MG63 (cell line): ENCODE results near the gene ELAC2. TPM values are rescaled to one million over a fixed set of nuclear protein-coding genes. Genes with fewer than 3 reads are reported as not detected.

Experiments used
- DNase-seq: peaks from one replicate; pipeline ENCODE4 v3.0.0-alpha.2; 2020
- H3K27me3 ChIP-seq: fragments of 250-450 bp; sonication (Bioruptor Pico); 2 replicates; pipeline ENCODE4 v1.5.1; 2020; ENCODE audit warnings: mild to moderate bottlenecking, moderate library complexity
- H3K36me3 ChIP-seq: fragments of 250-450 bp; sonication (Bioruptor Pico); 2 replicates; pipeline ENCODE4 v1.5.1; 2020; ENCODE audit warnings: mild to moderate bottlenecking, moderate library complexity
- H3K4me3 ChIP-seq: fragments of 250-450 bp; sonication (Bioruptor Pico); 2 replicates; pipeline ENCODE4 v1.5.1; 2020; ENCODE audit warnings: mild to moderate bottlenecking, moderate library complexity
- H3K9me3 ChIP-seq: fragments of 250-450 bp; sonication (Bioruptor Pico); 2 replicates; pipeline ENCODE4 v1.5.1; 2020; ENCODE audit warnings: mild to moderate bottlenecking, moderate library complexity
- total RNA-seq: library from RNA; depleted of rRNA; stranded (reverse); fragments of >200 nt; shearing (Covaris generic); gene quantifications from 2 replicates; pipeline ENCODE4 v1.2.3, GENCODE V29; 2014; ENCODE audit warnings: low replicate concordance

Gene ELAC2
- total RNA-seq, 1 experiment from 2014 or later = 58.4 TPM

DNA sequence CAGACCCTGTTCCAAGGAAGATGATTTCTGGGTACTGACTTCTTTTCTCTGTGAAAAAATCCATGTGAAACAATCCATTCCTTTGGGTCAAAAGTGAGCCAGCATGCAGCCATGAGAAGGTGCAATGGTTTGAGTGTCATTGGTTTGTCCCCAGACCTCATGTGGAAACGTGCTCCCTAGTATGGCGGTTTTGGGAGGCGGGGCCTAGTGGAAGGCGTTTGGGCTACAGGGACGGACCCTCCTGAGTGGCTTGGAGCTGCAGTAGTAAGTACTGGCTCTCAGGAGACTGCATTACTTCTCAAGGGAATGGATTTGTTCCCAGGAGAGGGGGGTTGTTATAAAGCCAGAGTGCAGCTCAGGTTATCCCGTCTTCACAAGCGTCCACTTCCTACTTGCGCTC, 19.4 kb downstream of the ELAC2 start:
- Histone ChIP-seq H3K36me3 (peaks cover 28% of the 10 kb centered on the region), H3K9me3 (no peaks in the 10 kb centered on the region), H3K27me3 (no peaks in the 10 kb centered on the region), H3K4me3 (no peak overlapping the region)
- no peak for DNase-seq

DNA sequence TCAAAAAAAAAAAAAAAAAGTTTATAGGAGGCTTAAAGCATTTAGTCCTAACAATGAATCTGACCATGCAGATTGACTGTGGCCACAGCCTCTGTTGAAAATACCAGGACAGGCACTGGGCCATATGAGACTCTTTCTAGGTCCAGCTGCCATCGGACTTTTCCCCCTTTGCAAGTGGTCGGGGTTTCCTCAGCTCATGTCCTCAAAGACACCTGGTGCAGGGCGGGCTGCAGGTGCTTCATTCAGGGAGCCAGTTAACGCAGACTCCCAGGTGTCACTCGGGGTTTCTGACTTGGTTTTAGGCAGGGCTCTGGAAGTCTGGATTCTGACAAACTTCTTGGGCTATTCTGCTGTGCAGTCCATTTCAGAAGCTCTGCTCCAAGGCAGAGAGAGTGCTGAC, 20.9 kb downstream of the ELAC2 start:
- Histone ChIP-seq H3K36me3 (peaks cover 17% of the 10 kb centered on the region), H3K9me3 (no peaks in the 10 kb centered on the region), H3K4me3 (no peak overlapping the region), H3K27me3 (no peaks in the 10 kb centered on the region)
- no peak for DNase-seq

DNA sequence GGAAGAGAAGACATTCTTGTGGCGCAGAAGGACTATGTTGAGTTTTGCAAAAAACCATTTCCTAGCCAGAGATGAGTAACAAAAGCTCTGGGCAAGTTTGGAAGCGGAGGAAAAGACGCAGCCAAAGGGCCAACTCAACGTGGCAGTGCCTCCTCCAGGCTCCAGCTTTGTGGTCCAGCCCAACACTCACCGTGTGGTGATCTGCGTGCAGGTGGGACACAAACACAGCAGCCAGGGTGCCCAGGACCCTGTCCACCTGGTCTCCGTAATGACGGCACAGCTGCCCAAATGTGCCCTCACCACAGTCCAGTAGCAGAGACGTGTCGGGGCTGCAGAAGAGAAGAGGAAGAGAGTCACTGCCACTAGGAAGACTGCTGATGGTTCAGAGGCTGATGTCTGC, 21.5 kb downstream of the ELAC2 start:
- Histone ChIP-seq H3K9me3 (no peaks in the 10 kb centered on the region), H3K4me3 (no peak overlapping the region), H3K27me3 (no peaks in the 10 kb centered on the region), H3K36me3 (peaks cover 18% of the 10 kb centered on the region)
- no peak for DNase-seq

DNA sequence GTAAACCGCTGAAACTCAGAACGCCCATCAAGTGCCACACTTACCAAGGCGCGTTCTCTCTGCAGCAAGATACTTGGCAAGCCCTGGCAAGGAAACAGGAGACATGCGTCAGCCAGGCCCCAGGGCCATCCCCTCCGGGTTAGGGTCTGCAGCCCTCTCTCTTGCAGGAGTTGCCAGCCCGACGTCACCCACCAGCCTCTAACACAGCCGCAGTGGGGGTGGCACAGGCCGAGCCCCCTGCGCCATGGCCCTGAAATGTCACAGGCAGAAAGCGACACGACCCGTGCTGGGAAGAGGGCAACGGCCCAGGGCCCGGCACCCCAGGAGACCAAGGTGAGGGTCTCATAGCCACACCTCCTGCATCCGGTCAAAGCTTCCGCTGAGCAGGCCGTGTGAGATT, 21.9 kb downstream of the ELAC2 start:
- DNase-seq = no peak
- H3K36me3 ChIP-seq = peaks cover 21% of the 10 kb centered on the region
- no peak overlapping the region for H3K4me3 ChIP-seq
- no peaks in the 10 kb centered on the region for H3K9me3 ChIP-seq
- H3K27me3 ChIP-seq = no peaks in the 10 kb centered on the region

DNA sequence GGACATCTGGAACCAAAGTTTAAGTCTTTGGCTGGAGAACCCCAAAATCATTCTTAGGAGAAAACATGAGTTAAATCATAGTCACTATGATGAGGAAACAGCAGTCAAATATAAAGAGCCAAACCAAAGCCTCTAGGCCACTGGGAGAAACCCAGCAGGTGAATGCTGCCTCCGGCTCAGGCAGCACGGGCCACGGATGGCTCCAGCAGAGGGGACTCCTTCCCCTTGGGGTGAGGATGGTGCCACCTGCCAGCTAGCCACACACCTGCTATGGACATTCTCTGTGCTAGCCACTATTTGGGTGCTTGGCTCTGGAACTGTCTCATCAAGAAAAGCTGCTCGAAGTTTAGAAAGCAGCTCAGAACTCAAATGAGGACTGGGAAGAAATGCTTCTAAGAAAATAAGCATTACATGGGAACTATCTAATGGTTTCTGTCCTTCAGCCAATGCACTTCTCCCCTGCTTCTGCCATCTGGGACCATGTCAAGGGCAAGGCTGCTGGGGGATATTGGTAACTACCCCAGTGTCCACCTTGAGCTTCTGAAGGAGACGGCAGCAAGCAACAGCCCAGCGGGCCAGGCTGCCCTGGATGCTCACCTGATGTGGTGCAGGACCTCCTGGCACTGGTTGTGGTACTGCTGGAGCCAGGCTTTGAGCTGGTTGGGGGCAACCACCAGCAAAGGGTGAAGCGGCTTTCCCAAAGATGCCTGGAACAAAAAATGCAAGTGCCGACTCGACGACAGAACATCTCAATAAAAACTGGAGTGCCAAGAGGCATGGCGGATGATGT, 22.5 kb downstream of the ELAC2 start:
- DNase-seq = no peak
- H3K36me3 ChIP-seq = peaks cover 18% of the 10 kb centered on the region
- H3K9me3 ChIP-seq = no peaks in the 10 kb centered on the region
- H3K4me3 ChIP-seq = no peak overlapping the region
- H3K27me3 ChIP-seq = no peaks in the 10 kb centered on the region

DNA sequence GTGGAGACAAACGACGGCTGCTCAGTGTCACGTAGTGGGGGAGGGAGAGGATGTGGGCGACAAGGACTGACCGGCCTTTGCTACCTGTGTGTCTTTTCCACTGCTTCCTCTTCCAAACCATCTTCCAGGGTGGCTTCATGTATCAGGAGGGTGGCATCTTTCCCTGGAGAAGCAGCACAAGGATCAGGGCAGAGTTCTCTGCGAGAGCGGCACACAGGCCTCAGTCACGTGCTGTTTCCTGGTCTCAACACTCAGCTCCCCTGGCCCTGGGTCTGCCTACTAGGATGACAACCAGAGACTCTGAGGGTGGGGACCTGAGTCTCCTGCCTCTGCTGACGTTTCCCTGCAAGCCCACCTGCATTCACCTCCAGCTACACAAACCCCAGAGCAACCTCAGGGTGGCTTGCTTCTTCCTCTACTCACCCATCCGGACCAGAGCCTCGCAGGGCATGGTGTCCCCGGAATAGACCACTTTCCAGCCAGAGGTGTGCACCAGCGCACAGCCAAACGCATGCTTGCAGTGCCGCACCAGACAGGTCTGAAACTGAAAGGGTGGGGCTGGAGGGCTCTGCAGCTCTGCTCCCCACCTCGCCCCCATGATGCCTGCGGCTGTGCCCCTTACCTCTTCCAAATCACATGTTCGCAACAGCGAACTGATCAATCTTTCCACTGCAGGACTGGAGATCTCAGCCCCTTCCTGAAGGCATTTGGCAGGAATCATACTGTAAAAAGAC, 23.3 kb downstream of the ELAC2 start:
- no peak for DNase-seq
- peaks cover 12% of the 10 kb centered on the region for H3K36me3 ChIP-seq
- no peaks in the 10 kb centered on the region for H3K9me3 ChIP-seq
- H3K27me3 ChIP-seq = no peaks in the 10 kb centered on the region
- no peak overlapping the region for H3K4me3 ChIP-seq

DNA sequence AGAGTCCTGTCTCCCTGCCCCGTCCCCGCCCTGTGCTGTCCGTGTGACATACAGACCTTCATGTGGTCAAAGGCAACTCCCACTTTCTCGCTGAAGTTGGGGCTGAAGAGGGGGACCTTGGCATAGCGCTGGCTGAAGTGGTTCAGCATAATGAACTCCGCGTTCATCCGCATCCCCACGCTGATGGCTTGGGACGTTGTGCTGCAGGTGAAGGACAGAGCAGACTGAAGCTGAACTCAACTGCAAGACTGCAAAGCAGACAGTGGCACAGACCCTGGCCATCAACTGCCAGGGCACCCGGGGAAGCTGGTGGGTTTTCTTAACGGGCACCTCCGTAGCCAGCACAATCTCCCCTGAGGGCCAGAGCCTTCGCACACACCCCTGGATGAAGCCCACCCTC, 24.2 kb downstream of the ELAC2 start:
- peaks cover 12% of the 10 kb centered on the region for H3K36me3 ChIP-seq

DNA sequence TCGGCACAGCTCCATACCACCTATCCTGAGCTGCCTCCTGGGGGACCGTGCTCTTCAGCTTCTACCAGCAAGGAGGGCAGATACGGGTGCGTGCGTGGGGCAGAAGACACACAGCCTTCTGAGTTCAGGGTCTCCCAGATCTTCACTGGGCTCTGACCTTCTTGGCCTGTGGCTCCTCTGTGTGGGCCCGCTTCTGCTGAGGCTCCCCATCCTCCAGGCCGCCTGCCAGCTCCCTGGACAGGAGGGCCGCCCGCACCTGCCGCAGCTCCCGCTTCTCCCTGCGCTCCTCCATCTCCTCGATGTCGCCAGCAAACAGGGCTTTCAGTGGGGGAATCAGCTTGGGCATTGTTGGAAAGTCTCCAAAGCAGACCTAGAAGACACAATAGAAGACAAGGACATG, 25.2 kb downstream of the ELAC2 start:
- peaks cover 12% of the 10 kb centered on the region for H3K36me3 ChIP-seq
- no peaks in the 10 kb centered on the region for H3K27me3 ChIP-seq
- DNase-seq = no peak
- no peaks in the 10 kb centered on the region for H3K9me3 ChIP-seq
- H3K4me3 ChIP-seq = no peak overlapping the region

More for the DNA sequence above, 24.2 kb downstream of the ELAC2 start:
- Histone ChIP-seq H3K27me3 (no peaks in the 10 kb centered on the region), H3K4me3 (no peak overlapping the region), H3K9me3 (no peaks in the 10 kb centered on the region)
- no peak for DNase-seq

DNA sequence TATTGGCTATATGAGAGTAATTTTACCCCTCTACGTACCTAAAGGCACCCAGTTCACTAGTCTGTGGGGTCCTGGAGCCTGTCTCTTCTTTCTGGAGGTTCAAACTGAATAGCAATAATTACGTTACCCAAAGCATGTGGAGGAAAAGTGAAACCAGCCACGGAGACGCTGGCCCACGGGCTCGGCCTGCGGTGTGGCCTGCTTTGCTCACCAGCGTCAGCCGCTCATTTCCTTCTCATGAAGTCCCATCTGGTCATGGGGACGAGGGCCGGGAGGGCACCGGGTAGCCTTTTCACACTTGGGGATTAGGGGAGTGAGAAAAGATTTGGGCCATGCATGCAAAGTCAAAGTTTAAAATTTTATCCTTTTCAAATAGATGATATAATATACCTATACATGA, 26.9 kb downstream of the ELAC2 start:
- no peaks in the 10 kb centered on the region for H3K9me3 ChIP-seq
- H3K36me3 ChIP-seq = peaks cover 12% of the 10 kb centered on the region

DNA sequence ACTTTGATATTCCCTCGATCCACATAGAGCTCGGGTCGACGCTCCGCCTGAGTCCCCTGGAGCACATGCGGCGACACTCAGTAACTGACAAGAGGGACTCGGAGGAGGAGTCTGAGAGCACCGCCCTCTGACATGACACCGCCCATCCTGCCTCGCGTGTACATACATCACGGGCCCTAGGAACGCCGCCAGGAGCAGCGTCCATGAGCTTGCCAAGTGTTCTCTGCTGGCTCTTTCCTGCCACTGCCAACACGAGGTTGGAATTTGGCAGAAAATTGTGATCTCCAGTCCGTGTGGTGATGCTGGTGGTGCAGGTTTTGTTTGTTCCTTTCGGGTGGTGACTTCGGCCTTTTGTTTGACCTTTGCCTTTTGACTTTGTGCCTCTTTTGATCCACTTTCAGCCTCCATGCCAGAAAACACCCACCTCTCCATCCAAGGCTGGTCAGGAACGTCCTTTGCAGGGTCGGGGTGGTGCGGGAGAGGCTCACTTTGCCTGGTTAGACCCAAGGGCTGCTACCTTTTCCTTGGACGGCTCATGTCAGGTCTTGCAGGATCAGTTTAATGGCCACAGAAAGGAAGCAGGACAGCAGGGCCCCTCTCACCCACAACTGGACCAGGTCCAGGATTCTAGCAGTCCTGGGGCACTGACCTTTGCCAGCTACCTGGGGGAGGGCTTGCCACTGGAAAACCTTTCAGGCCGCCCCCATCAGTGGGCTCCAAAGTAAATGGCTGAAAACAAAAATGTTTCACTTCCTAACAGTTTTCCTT, 27.6 kb downstream of the ELAC2 start:
- DNase-seq = no peak
- Histone ChIP-seq H3K36me3 (peaks cover 12% of the 10 kb centered on the region), H3K4me3 (no peak overlapping the region), H3K9me3 (no peaks in the 10 kb centered on the region), H3K27me3 (no peaks in the 10 kb centered on the region)

More for the DNA sequence above, 26.9 kb downstream of the ELAC2 start:
- no peak for DNase-seq
- Histone ChIP-seq H3K27me3 (no peaks in the 10 kb centered on the region), H3K4me3 (no peak overlapping the region)

DNA sequence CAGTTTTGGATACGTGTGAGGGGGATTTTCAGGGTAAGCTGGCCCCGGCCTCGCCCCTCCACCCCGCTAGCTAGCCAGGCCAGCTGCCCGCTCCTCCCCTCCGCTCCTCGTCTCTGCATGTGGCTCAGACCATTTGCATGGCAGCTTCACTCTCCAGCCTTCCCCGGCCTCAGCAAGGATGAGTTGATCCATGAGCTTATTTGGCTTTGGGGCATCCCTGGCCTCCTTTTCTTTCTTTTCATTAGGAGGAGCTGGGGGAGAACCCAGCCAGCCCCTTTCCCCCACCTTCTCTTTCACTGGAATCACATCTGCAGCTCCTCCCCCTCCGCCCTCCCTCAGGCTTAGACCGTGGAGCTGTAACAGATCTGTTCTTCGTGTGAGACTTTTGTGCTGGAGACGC, 30.7 kb downstream of the ELAC2 start:
- DNase-seq = no peak
- Histone ChIP-seq H3K9me3 (no peaks in the 10 kb centered on the region), H3K27me3 (no peaks in the 10 kb centered on the region), H3K4me3 (no peak overlapping the region), H3K36me3 (peaks cover 10% of the 10 kb centered on the region)

DNA sequence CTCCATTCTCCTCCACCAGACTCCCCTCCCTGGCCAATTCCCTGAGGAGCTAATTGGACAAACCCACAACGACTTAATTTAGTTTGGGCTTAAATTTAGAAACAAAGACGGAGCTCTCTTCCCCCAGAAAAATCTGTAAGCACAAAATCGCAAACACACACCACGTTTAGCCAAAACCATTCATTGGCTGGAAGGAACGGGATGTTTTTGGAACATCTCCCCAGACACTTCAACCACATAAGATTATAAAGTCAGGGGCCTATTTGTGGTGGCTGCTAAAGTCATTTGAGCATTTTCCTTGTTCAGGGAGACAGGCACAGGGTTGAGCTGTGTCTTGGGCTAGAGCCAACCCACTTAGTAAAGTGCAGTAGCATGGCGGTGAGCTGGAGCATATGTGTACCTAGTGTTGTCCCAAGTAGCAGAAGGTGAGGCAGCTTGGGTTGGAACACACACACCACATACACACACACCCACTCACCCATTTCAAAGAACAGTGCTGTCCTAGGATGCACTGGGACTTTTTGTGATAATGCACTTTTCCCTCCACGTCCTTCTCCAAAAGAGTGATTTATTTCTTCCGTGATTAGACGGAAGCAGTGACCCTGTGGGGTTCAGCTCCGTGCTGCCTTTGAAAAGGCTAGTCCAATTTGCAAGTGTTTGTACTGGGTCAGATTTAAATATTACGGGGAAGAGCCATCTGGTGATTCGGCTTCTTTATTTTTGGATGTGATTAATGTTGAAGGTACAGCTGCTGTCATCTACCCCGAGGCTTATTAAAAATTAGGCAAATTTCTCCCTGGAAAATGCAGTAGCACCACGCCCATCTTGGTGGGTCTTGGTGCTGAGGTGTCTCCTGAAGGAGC, 32.2 kb downstream of the ELAC2 start:
- no peaks in the 10 kb centered on the region for H3K36me3 ChIP-seq
- H3K9me3 ChIP-seq = no peaks in the 10 kb centered on the region
- H3K27me3 ChIP-seq = no peaks in the 10 kb centered on the region
- DNase-seq = no peak
- H3K4me3 ChIP-seq = no peak overlapping the region

DNA sequence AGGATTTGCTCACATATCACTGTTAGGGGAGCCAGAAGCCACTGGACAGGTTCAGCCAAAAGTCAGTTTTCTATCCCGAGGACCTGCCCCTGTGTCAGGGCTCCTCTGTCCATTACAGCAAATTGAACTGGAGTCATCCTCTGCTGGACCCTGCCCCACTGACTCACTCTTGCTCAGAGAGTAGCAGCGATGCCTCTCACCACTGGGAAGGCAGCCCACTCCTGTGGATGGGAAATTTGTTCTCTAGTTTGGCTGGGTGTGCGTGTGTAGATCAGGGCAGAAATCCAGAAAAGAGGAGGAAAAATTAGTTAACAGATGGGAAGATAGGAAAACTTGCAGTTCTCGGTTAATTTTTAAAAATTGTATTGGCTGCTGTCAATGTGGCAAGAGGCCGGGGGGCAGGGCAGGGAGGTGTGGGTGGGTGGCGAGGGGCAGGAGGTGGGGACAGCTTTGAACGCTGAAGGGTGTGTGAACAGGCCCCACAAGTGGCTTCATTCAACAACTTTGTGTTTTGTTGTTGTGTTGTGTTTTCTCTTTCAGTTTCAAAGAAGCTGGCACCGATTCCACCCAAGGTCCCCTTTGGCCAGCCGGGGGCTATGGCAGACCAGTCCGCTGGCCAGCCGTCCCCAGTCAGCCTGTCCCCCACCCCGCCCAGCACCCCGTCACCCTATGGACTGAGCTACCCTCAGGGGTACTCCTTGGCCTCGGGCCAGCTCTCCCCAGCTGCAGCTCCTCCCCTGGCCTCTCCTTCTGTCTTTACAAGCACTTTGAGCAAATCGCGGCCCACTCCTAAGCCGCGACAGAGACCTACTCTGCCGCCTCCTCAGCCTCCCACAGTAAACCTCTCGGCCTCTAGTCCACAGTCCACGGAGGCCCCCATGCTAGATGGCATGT, 33.6 kb downstream of the ELAC2 start:
- H3K4me3 ChIP-seq = peak overlapping the region; percentile 30
- H3K36me3 ChIP-seq = no peaks in the 10 kb centered on the region
- H3K9me3 ChIP-seq = no peaks in the 10 kb centered on the region
- no peaks in the 10 kb centered on the region for H3K27me3 ChIP-seq
- peak; percentile 98 for DNase-seq

DNA sequence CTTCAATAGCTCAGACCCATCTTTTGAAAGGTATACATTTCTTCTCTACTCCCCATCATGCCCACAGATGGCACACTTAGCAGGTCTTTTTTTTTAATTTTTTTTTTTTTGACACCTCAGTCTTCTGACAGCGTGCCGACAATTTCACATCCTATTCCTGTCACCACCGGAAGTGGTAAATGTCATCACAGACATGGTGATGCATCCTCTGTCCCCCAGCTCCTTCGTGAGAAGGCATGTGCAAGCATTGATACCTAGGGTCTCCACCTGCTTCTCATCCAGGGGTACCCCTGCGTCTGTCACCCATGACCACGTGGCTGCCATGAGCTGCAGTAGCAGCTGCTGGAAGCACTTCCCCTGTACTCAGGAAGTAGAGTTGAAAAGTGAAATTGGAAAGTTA, 35.6 kb downstream of the ELAC2 start:
- Histone ChIP-seq H3K36me3 (no peaks in the 10 kb centered on the region), H3K27me3 (no peaks in the 10 kb centered on the region), H3K4me3 (no peak overlapping the region), H3K9me3 (no peaks in the 10 kb centered on the region)
- no peak for DNase-seq

DNA sequence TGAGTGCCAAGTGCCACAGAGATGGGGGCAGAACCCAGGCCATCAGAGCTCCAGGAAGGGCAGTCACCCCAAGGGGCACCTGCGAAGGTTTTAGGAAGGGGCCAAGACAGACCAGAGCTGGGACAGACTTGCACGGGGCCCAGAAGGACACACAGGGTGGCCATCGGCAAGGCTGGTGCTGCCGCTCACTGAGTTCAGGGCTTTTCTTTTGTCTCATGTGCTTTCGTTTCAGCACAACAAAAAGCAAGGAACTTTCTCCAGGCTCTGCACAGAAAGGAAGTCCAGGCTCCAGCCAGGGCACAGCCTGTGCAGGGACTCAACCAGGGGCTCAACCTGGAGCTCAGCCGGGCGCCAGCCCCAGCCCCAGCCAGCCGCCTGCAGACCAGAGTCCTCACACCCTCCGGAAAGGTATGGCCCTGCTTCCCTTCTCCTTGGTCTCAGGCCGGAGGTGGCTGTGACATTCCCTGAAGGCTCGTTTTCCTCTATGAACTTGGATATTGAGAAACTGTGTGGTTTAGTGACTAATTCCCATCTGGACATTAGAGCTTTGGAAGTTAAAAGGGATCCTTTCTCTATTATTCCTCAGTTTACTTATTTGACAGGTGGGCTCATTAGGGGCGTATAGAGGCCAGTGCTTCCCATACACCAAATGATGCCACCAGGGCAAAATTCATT, 37.9 kb downstream of the ELAC2 start:
- H3K36me3 ChIP-seq = no peaks in the 10 kb centered on the region
- DNase-seq = no peak
- H3K27me3 ChIP-seq = no peaks in the 10 kb centered on the region

More for the DNA sequence above, 37.9 kb downstream of the ELAC2 start:
- Histone ChIP-seq H3K9me3 (no peaks in the 10 kb centered on the region), H3K4me3 (no peak overlapping the region)
